Endothelial cell of umbilical vein (primary cell): ENCODE measurements around the gene LRP1B. TPM values are rescaled to one million over a fixed set of nuclear protein-coding genes. Genes with fewer than 3 reads are reported as not detected.

ENCODE experiments used
- BruUV-seq: library from RNA; stranded (reverse); fragments of 400-500 nt; replicated peaks from 2 replicates; lab custom pipeline; 2021; lab: Mats Ljungman, UMichigan
- CTCF ChIA-PET: fragments of 300-600, 350-600 bp; sonication (Branson Sonifier 250); formaldehyde crosslinking; loops from one replicate; lab custom pipeline; 2021; ENCODE audit warnings: antibody characterized with exemption, inconsistent platforms; lab: Charles Lee
- POLR2A ChIA-PET: fragments of 300-600, 350-600 bp; sonication (Branson Sonifier 250); formaldehyde crosslinking; loops from one replicate; lab custom pipeline; 2021; ENCODE audit warnings: antibody characterized with exemption, inconsistent platforms; lab: Charles Lee
- DNase-seq: peaks from one replicate; pipeline ENCODE4 v3.0.0-alpha.2; 2011; ENCODE audit warnings: low read depth, low spot score
- FAIRE-seq: peaks from 2 replicates; lab custom pipeline; 2011; peaks lifted over from hg19 to GRCh38; lab: Jason Lieb, UNC
- H2AFZ ChIP-seq: 2 replicates; pipeline ENCODE4 v1.6.0; 2012; ENCODE audit warnings: low read depth, low read length, control low read depth, inconsistent platforms
- H3K27ac ChIP-seq: 2 replicates; pipeline ENCODE4 v1.5.1; 2011; ENCODE audit warnings: low read depth, mild to moderate bottlenecking, control low read depth, low read length, moderate library complexity; ENCODE audit not compliant: insufficient read depth
- H3K27me3 ChIP-seq, 2 experiments: 2 replicates each; pipeline versions ENCODE4 v1.6.0 to v1.6.1; 2011; ENCODE audit warnings: low read length in 2 of 2, mixed read lengths in 1 of 2; ENCODE audit not compliant: control insufficient read depth in 2 of 2, insufficient read depth in 2 of 2
- H3K36me3 ChIP-seq, 2 experiments: 2 replicates in 1 of 2; 3 replicates in 1 of 2; pipeline ENCODE4 v1.5.1; 2011; ENCODE audit warnings: low read length in 2 of 2, mild to moderate bottlenecking in 1 of 2, moderate library complexity in 1 of 2; ENCODE audit not compliant: control insufficient read depth in 2 of 2, insufficient read depth in 2 of 2; ENCODE audit errors: extremely low read depth in 1 of 2
- H3K4me1 ChIP-seq: 3 replicates; pipeline ENCODE4 v1.5.1; 2011; ENCODE audit warnings: mild to moderate bottlenecking, low read length; ENCODE audit not compliant: control insufficient read depth, insufficient read depth; ENCODE audit errors: extremely low read depth
- H3K4me2 ChIP-seq: 2 replicates; pipeline ENCODE4 v1.6.1; 2011; ENCODE audit warnings: low read length, control low read depth, mixed read lengths; ENCODE audit not compliant: insufficient read depth
- H3K4me3 ChIP-seq, 3 experiments: fragments of 200-600 bp in 1 of 3; sonication (generic), shearing (Covaris generic) in 1 of 3; replicated peaks in 1 of 3; 2 replicates each; pipeline ENCODE4 v1.5.1; 2011 to 2016; ENCODE audit warnings: control low read depth in 3 of 3, low read length in 3 of 3, mild to moderate bottlenecking in 2 of 3, inconsistent platforms in 1 of 3, low read depth in 1 of 3, moderate library complexity in 1 of 3; ENCODE audit not compliant: insufficient read depth in 1 of 3
- H3K79me2 ChIP-seq: 2 replicates; pipeline ENCODE4 v1.6.0; 2012; ENCODE audit warnings: low read length, inconsistent platforms; ENCODE audit not compliant: control insufficient read depth, insufficient read depth
- H3K9ac ChIP-seq: replicated peaks from 2 replicates; pipeline ENCODE3; 2011; ENCODE audit warnings: low read length, control low read depth; ENCODE audit not compliant: insufficient read depth; ENCODE audit errors: extremely low read depth
- H3K9me1 ChIP-seq: replicated peaks from 3 replicates; pipeline ENCODE4 v1.6.0; 2011; ENCODE audit warnings: mild to moderate bottlenecking, low read length; ENCODE audit not compliant: control insufficient read depth, insufficient read depth; ENCODE audit errors: extremely low read depth
- H3K9me3 ChIP-seq: replicated peaks from 2 replicates; pipeline ENCODE4 v1.5.1; 2012; ENCODE audit warnings: low read length, inconsistent platforms; ENCODE audit not compliant: control insufficient read depth, insufficient read depth
- H4K20me1 ChIP-seq: replicated peaks from 2 replicates; pipeline ENCODE3; 2011; ENCODE audit warnings: mild to moderate bottlenecking, low read length; ENCODE audit not compliant: control insufficient read depth, insufficient read depth; ENCODE audit errors: extremely low read depth
- CTCF ChIP-seq, 2 donors: IDR thresholded peaks; 1 replicate in 1 of 2; 2 replicates in 1 of 2; pipeline ENCODE4 v1.5.1; 2011; ENCODE audit warnings: low read length in 2 of 2, mild to moderate bottlenecking in 2 of 2, moderate library complexity in 2 of 2, control low read depth in 1 of 2, inconsistent platforms in 1 of 2, low read depth in 1 of 2; ENCODE audit not compliant: insufficient read depth in 1 of 2; ENCODE audit errors: extremely low read depth in 1 of 2
- EZH2 ChIP-seq: IDR thresholded peaks from 2 replicates; pipeline ENCODE4 v1.6.1; 2012; ENCODE audit warnings: borderline replicate concordance, low read depth, mild to moderate bottlenecking, moderate library complexity, low read length, inconsistent platforms; ENCODE audit not compliant: severe bottlenecking
- FOS ChIP-seq: IDR thresholded peaks from 2 replicates; pipeline ENCODE4 v1.6.1; 2011; ENCODE audit warnings: mild to moderate bottlenecking, low read length, moderate library complexity, borderline replicate concordance; ENCODE audit not compliant: insufficient read depth
- GATA2 ChIP-seq: IDR thresholded peaks from 2 replicates; pipeline ENCODE4 v1.7.0; 2011; ENCODE audit warnings: low read depth, mild to moderate bottlenecking, moderate library complexity, mixed read lengths, low read length; ENCODE audit not compliant: insufficient read length, insufficient read depth
- JUN ChIP-seq: IDR thresholded peaks from 2 replicates; pipeline ENCODE4 v1.6.1; 2011; ENCODE audit warnings: borderline replicate concordance, low read depth; ENCODE audit not compliant: insufficient read length, insufficient read depth
- MAX ChIP-seq: IDR thresholded peaks from 2 replicates; pipeline ENCODE4 v1.6.1; 2011; ENCODE audit not compliant: insufficient read depth, insufficient read length
- MYC ChIP-seq: IDR thresholded peaks from one replicate; pipeline ENCODE4 v1.6.1; 2011; ENCODE audit warnings: mild to moderate bottlenecking, low read depth, low read length
- POLR2A ChIP-seq: IDR thresholded peaks from 2 replicates; pipeline ENCODE4 v1.6.1; 2012; ENCODE audit warnings: low read depth, mild to moderate bottlenecking, control low read depth, low read length
- POLR2AphosphoS5 ChIP-seq: IDR thresholded peaks from 2 replicates; pipeline ENCODE4 v1.6.1; 2012; ENCODE audit warnings: low read depth, mild to moderate bottlenecking, control low read depth, low read length, moderate library complexity; ENCODE audit not compliant: insufficient read depth
- dilution Hi-C: fragments of 300-500 bp; cut with MboI; formaldehyde crosslinking; loops from one replicate; pipeline ENCODE4 v1.15.0; 2019; ENCODE audit warnings: low sequenced_read_pairs; ENCODE audit not compliant: extremely low pct_ligation_motif_present
- intact Hi-C: fragments of 100-400 bp; cut with micrococcal nuclease; formaldehyde crosslinking; loops from one replicate; pipeline ENCODE4 v1.10.0; 2022
- polyA plus RNA-seq, 4 experiments: library from polyadenylated mRNA; depleted of rRNA in 3 of 4; stranded (reverse) in 3 of 4; unstranded in 1 of 4; fragments of >200 nt; gene quantifications; 2 replicates each; pipeline versions ENCODE4 v1.2.1 to v1.2.3, GENCODE V29; 2011 to 2012; ENCODE audit warnings: missing spikeins in 1 of 4
- total RNA-seq: library from RNA; stranded (reverse); gene quantifications from 2 replicates; pipeline ENCODE4 v1.2.3, GENCODE V29; 2021

LRP1B gene
- total and polyA plus RNA-seq, 2 donors (not counting 3 experiments of a cell fraction or from before 2014, with no cell fraction given), result 0.03 to 0.07 TPM

- ChIA-PET CTCF (no interaction called here), POLR2A (no interaction called here)
- intact Hi-C loops (no loop called here), dilution Hi-C loops (no loop called here)
- no peak for DNase-seq
- Histone ChIP-seq H3K27ac (no peak overlapping the region), H3K4me2 (no peak overlapping the region), H4K20me1 (no peaks in the 10 kb centered on the region), H3K9me1 (no peaks in the 10 kb centered on the region), H3K79me2 (no peaks in the 10 kb centered on the region), H3K4me1 (no peaks in the 10 kb centered on the region), H2AFZ (no peak overlapping the region), H3K4me3 (no peak overlapping the region), H3K27me3 (no peaks in the 10 kb centered on the region), H3K36me3 (no peaks in the 10 kb centered on the region), H3K9ac (no peak overlapping the region), H3K9me3 (no peaks in the 10 kb centered on the region)
- no peak for TF ChIP-seq POLR2A
- no peak for TF ChIP-seq CTCF (IDR thresholded peaks at IDR 0.05; ENCODE audit: extremely low read depth in 1 of 2, insufficient read depth in 1 of 2, low read depth in 1 of 2, low read length in 2 of 2)
- no peak for TF ChIP-seq MYC
- TF ChIP-seq FOS, result no peak
- no peak for TF ChIP-seq MAX
- TF ChIP-seq GATA2, result no peak
- no peak for TF ChIP-seq JUN
- TF ChIP-seq POLR2AphosphoS5, result no peak
- no peak for TF ChIP-seq EZH2
- no peak for FAIRE-seq
- no TSS peak for BruUV-seq
Measured at GRCh38 chr2:141959016-141959415, 171.8 kb downstream of the LRP1B start.
